H1 (cell line): ENCODE measurements around the gene SRCIN1. TPM values are rescaled to one million over a fixed set of nuclear protein-coding genes. Genes with fewer than 3 reads are reported as not detected.

Experiments
- CTCF ChIA-PET: fragments of 300-600 bp; sonication (Branson Sonifier 250); formaldehyde crosslinking; loops from one replicate; lab custom pipeline; 2021; ENCODE audit not compliant: partially characterized antibody; lab: Charles Lee
- POLR2A ChIA-PET: fragments of 300-600 bp; sonication (Branson Sonifier 250); formaldehyde crosslinking; loops from one replicate; lab custom pipeline; 2021; ENCODE audit warnings: inconsistent platforms; ENCODE audit not compliant: partially characterized antibody; lab: Charles Lee
- DNase-seq, 2 experiments: peaks; one replicate each; pipeline versions ENCODE4 v3.0.0 to v3.0.0-alpha.2; 2010 to 2022; ENCODE audit warnings: low spot score in 2 of 2, low read depth in 1 of 2, mixed read lengths in 1 of 2
- FAIRE-seq: peaks from 2 replicates; lab custom pipeline; 2011; peaks lifted over from hg19 to GRCh38; lab: Jason Lieb, UNC
- H2AFZ ChIP-seq: 2 replicates; pipeline ENCODE4 v1.8.1; 2012; ENCODE audit warnings: low read length, inconsistent platforms
- H2AK5ac ChIP-seq: 2 replicates; pipeline ENCODE4 v1.6.1; 2013; ENCODE audit warnings: low read depth, low read length
- H2BK120ac ChIP-seq: replicated peaks from 2 replicates; pipeline ENCODE3; 2013; ENCODE audit warnings: low read depth, low read length, inconsistent platforms
- H2BK12ac ChIP-seq: 2 replicates; pipeline ENCODE4 v1.6.1; 2013; ENCODE audit warnings: low read depth, low read length
- H2BK15ac ChIP-seq: 2 replicates; pipeline ENCODE4 v1.6.1; 2013; ENCODE audit warnings: low read length
- H2BK20ac ChIP-seq: 2 replicates; pipeline ENCODE4 v1.6.1; 2013; ENCODE audit warnings: low read length
- H2BK5ac ChIP-seq: 2 replicates; pipeline ENCODE4 v1.6.1; 2013; ENCODE audit warnings: low read depth, low read length
- H3K14ac ChIP-seq: 2 replicates; pipeline ENCODE4 v1.6.1; 2013; ENCODE audit warnings: inconsistent platforms; ENCODE audit not compliant: insufficient read length
- H3K18ac ChIP-seq: 2 replicates; pipeline ENCODE4 v1.6.1; 2013; ENCODE audit warnings: low read length; ENCODE audit errors: extremely low read depth
- H3K23ac ChIP-seq: 2 replicates; pipeline ENCODE4 v1.6.1; 2013; ENCODE audit warnings: inconsistent platforms; ENCODE audit not compliant: insufficient read length
- H3K23me2 ChIP-seq: 2 replicates; pipeline ENCODE4 v1.6.1; 2013; ENCODE audit warnings: low read depth, low read length
- H3K27ac ChIP-seq: 2 replicates; pipeline ENCODE4 v1.6.1; 2011; ENCODE audit warnings: low read depth, low read length, inconsistent platforms
- H3K27me3 ChIP-seq, 4 experiments: replicated peaks in 1 of 4; 1 replicate in 1 of 4; 2 replicates in 3 of 4; pipeline versions ENCODE4 v1.6.1 to v1.8.1; 2011 to 2013; ENCODE audit warnings: low read length in 3 of 4, mild to moderate bottlenecking in 3 of 4, inconsistent platforms in 2 of 4, mixed read lengths in 2 of 4, moderate library complexity in 1 of 4; ENCODE audit not compliant: control insufficient read depth in 3 of 4, insufficient read depth in 3 of 4; ENCODE audit errors: extremely low read depth in 1 of 4
- H3K36me3 ChIP-seq, 4 experiments: 2 replicates each; pipeline versions ENCODE4 v1.6.1 to v1.8.1; 2011 to 2013; ENCODE audit warnings: mild to moderate bottlenecking in 4 of 4, low read length in 3 of 4, moderate library complexity in 2 of 4, control low read depth in 1 of 4, inconsistent platforms in 1 of 4; ENCODE audit not compliant: insufficient read depth in 4 of 4, control insufficient read depth in 2 of 4
- H3K4ac ChIP-seq: replicated peaks from 2 replicates; pipeline ENCODE3; 2013; ENCODE audit warnings: low read length, low read depth, mixed read lengths, inconsistent platforms; ENCODE audit not compliant: insufficient read length
- H3K4me1 ChIP-seq, 4 experiments: replicated peaks in 1 of 4; 1 replicate in 1 of 4; 2 replicates in 3 of 4; pipeline versions ENCODE4 v1.6.1 to v1.8.1; 2011 to 2013; ENCODE audit warnings: low read length in 3 of 4, inconsistent platforms in 2 of 4, mixed read lengths in 1 of 4; ENCODE audit not compliant: insufficient read depth in 4 of 4, control insufficient read depth in 3 of 4
- H3K4me2 ChIP-seq, 2 experiments: 2 replicates each; pipeline versions ENCODE4 v1.6.1 to v1.8.1; 2011 to 2013; ENCODE audit warnings: low read depth in 2 of 2, low read length in 2 of 2, control low read depth in 1 of 2, inconsistent platforms in 1 of 2, mild to moderate bottlenecking in 1 of 2; ENCODE audit not compliant: insufficient read depth in 1 of 2
- H3K4me3 ChIP-seq, 4 experiments: fragments of 200-600, 300-600 bp in 1 of 4; sonication (generic), shearing (Covaris generic), sonication (Bioruptor Twin) in 1 of 4; 2 replicates each; pipeline versions ENCODE4 v1.5.1 to v1.8.1; 2011 to 2016; ENCODE audit warnings: low read length in 4 of 4, low read depth in 3 of 4, control low read depth in 2 of 4, inconsistent platforms in 2 of 4, mild to moderate bottlenecking in 2 of 4, mixed read lengths in 1 of 4, moderate library complexity in 1 of 4; ENCODE audit not compliant: insufficient read depth in 2 of 4; ENCODE audit errors: extremely low read depth in 1 of 4
- H3K56ac ChIP-seq: replicated peaks from 2 replicates; pipeline ENCODE3; 2013; ENCODE audit warnings: low read depth, mild to moderate bottlenecking, mixed read lengths, low read length, inconsistent platforms; ENCODE audit not compliant: insufficient read length
- H3K79me1 ChIP-seq: 2 replicates; pipeline ENCODE4 v1.6.1; 2013; ENCODE audit warnings: low read depth, low read length, control low read depth
- H3K79me2 ChIP-seq, 2 experiments: 2 replicates each; pipeline versions ENCODE4 v1.6.1 to v1.8.1; 2012 to 2013; ENCODE audit warnings: low read length in 2 of 2, mild to moderate bottlenecking in 2 of 2, inconsistent platforms in 1 of 2; ENCODE audit not compliant: insufficient read depth in 2 of 2, control insufficient read depth in 1 of 2
- H3K9ac ChIP-seq, 4 experiments: replicated peaks in 1 of 4; 1 replicate in 1 of 4; 2 replicates in 3 of 4; pipeline versions ENCODE4 v1.6.1 to v1.8.1; 2011 to 2013; ENCODE audit warnings: low read depth in 3 of 4, low read length in 3 of 4, control low read depth in 2 of 4, mild to moderate bottlenecking in 2 of 4, moderate library complexity in 2 of 4, inconsistent platforms in 1 of 4; ENCODE audit errors: extremely low read depth in 1 of 4
- H3K9me3 ChIP-seq, 2 experiments: 2 replicates each; pipeline versions ENCODE4 v1.6.1 to v1.8.1; 2012 to 2013; ENCODE audit warnings: mild to moderate bottlenecking in 2 of 2, moderate library complexity in 2 of 2, control low read depth in 1 of 2, inconsistent platforms in 1 of 2, low read depth in 1 of 2, low read length in 1 of 2, mixed read lengths in 1 of 2; ENCODE audit not compliant: insufficient read depth in 2 of 2
- H4K20me1 ChIP-seq, 2 experiments: replicated peaks in 1 of 2; 2 replicates each; pipeline versions ENCODE3 to v1.8.1; 2011 to 2013; ENCODE audit warnings: inconsistent platforms in 2 of 2, low read length in 2 of 2, mild to moderate bottlenecking in 1 of 2; ENCODE audit not compliant: insufficient read depth in 2 of 2, control insufficient read depth in 1 of 2
- H4K5ac ChIP-seq: 2 replicates; pipeline ENCODE4 v1.6.1; 2013; ENCODE audit warnings: low read length, low read depth, mixed read lengths, inconsistent platforms; ENCODE audit not compliant: insufficient read length
- H4K8ac ChIP-seq: 2 replicates; pipeline ENCODE4 v1.8.0; 2013; ENCODE audit warnings: mild to moderate bottlenecking, moderate library complexity, low read length, inconsistent platforms; ENCODE audit not compliant: insufficient read depth; ENCODE audit errors: extremely low read depth
- H4K91ac ChIP-seq: replicated peaks from 2 replicates; pipeline ENCODE3; 2013; ENCODE audit warnings: low read length, mixed read lengths, inconsistent platforms; ENCODE audit not compliant: insufficient read length
- ASH2L ChIP-seq: fragments of 200-600, 300-600 bp; sonication (generic); IDR thresholded peaks from one replicate; pipeline ENCODE4 v1.7.1; 2017; ENCODE audit warnings: low read length
- CBX5 ChIP-seq: fragments of 300-800, 300-1000 bp; sonication (generic); IDR thresholded peaks from 2 replicates; pipeline ENCODE4 v1.7.1; 2016; ENCODE audit warnings: antibody characterized with exemption, low read length, low read depth
- EGR1 ChIP-seq: IDR thresholded peaks from 2 replicates; pipeline ENCODE4 v1.6.1; 2011; ENCODE audit warnings: low read depth, low read length, borderline replicate concordance
- GABPA ChIP-seq: IDR thresholded peaks from 2 replicates; pipeline ENCODE4 v1.6.1; 2011; ENCODE audit warnings: mild to moderate bottlenecking, low read length, moderate library complexity, borderline replicate concordance; ENCODE audit not compliant: insufficient read depth
- GTF2F1 ChIP-seq: IDR thresholded peaks from 2 replicates; pipeline ENCODE4 v1.6.1; 2012; ENCODE audit warnings: low read depth, low read length, improper control_type of control experiment, borderline replicate concordance
- HDAC2 ChIP-seq, 2 experiments: fragments of 300-600 bp in 1 of 2; sonication (generic) in 1 of 2; IDR thresholded peaks; 2 replicates each; pipeline ENCODE4 v1.6.1; 2011 to 2012; ENCODE audit warnings: low read depth in 2 of 2, low read length in 2 of 2, mild to moderate bottlenecking in 2 of 2, moderate library complexity in 2 of 2, borderline replicate concordance in 1 of 2, inconsistent platforms in 1 of 2
- HDAC6 ChIP-seq: IDR thresholded peaks from one replicate; pipeline ENCODE4 v1.7.1; 2012; ENCODE audit warnings: low read depth, mild to moderate bottlenecking, inconsistent platforms, low read length, moderate library complexity
- KDM1A ChIP-seq: fragments of 200-600, 300-600 bp; sonication (generic); IDR thresholded peaks from 2 replicates; pipeline ENCODE4 v1.7.1; 2016; ENCODE audit warnings: mild to moderate bottlenecking, low read length, borderline replicate concordance
- KDM4A ChIP-seq: IDR thresholded peaks from one replicate; pipeline ENCODE4 v1.7.1; 2012; ENCODE audit warnings: low read depth, mild to moderate bottlenecking, moderate library complexity, low read length, inconsistent platforms; ENCODE audit not compliant: severe bottlenecking
- MAX ChIP-seq: IDR thresholded peaks from 2 replicates; pipeline ENCODE4 v1.6.1; 2012; ENCODE audit warnings: inconsistent platforms
- POLR2A ChIP-seq, 2 experiments: IDR thresholded peaks; 1 replicate in 1 of 2; 2 replicates in 1 of 2; pipeline ENCODE4 v1.6.1; 2011; ENCODE audit warnings: low read depth in 2 of 2, low read length in 2 of 2, mild to moderate bottlenecking in 2 of 2; ENCODE audit errors: control extremely low read depth in 1 of 2
- SRF ChIP-seq: IDR thresholded peaks from 2 replicates; pipeline ENCODE4 v1.6.1; 2011; ENCODE audit warnings: mild to moderate bottlenecking, low read depth, low read length, moderate library complexity
- TAF7 ChIP-seq: optimal IDR thresholded peaks from 2 replicates; pipeline ENCODE3; 2011; ENCODE audit warnings: low read depth, mild to moderate bottlenecking, inconsistent platforms, low read length, moderate library complexity, borderline replicate concordance
- YY1 ChIP-seq: IDR thresholded peaks from 2 replicates; pipeline ENCODE4 v1.6.1; 2011; ENCODE audit warnings: low read depth, mild to moderate bottlenecking, low read length
- WGBS, 2 experiments: shearing (Covaris generic) in 1 of 2; methylation state at CpG; one replicate each; pipeline versions ENCODE4 v1.1.6 to v1.1.7; 2013 to 2015; ENCODE audit warnings: low lambda C conversion rate in 2 of 2, mixed read lengths in 2 of 2, inconsistent platforms in 1 of 2, low coverage in 1 of 2, missing lambda C conversion rate in 1 of 2; ENCODE audit not compliant: insufficient replicate concordance in 2 of 2, insufficient coverage in 1 of 2, insufficient read length in 1 of 2; ENCODE audit errors: extremely low coverage in 1 of 2, missing lambda C conversion rate in 1 of 2; 5-methylcytosine and 5-hydroxymethylcytosine counted together
- polyA plus RNA-seq, 7 experiments: library from polyadenylated mRNA; depleted of rRNA in 3 of 7; stranded (reverse) in 5 of 7; unstranded in 2 of 7; fragments of >200 nt in 5 of 7; fragments of 200-250 nt in 2 of 7; gene quantifications; 1 replicate in 5 of 7; 2 replicates in 1 of 7; 4 replicates in 1 of 7; pipeline versions ENCODE4 v1.2.1 to v1.2.3, GENCODE V29; 2011 to 2013; ENCODE audit warnings: missing spikeins in 2 of 7, mixed read lengths in 2 of 7
- total RNA-seq: library from RNA; stranded (reverse); fragmentation: NEBNext Ultra II Directional; extraction: Animal tissue kit (Norgen Biotek cat#: 25700); gene quantifications from 2 replicates; pipeline ENCODE4 v1.2.1, GENCODE V29; 2021

The SRCIN1 gene
- total and polyA plus RNA-seq, 2 of the 8 experiments (the other 6 are each of a cell fraction or from before 2014, with no cell fraction given), result 2.8 to 3.8 TPM

GRCh38 chr17:38653679-38654078 is 47.9 kb upstream of the SRCIN1 start:
- Histone ChIP-seq H3K4ac (no peak overlapping the region), H3K9ac (no peak overlapping the region), H2BK15ac (no peak overlapping the region), H2BK12ac (no peak overlapping the region), H2AFZ (no peak overlapping the region), H3K56ac (no peak overlapping the region), H3K79me1 (no peaks in the 10 kb centered on the region), H3K9me3 (no peaks in the 10 kb centered on the region), H4K91ac (no peak overlapping the region), H3K79me2 (no peaks in the 10 kb centered on the region), H2BK5ac (no peak overlapping the region), H3K14ac (no peak overlapping the region), H3K23me2 (no peaks in the 10 kb centered on the region), H4K8ac (no peak overlapping the region), H2BK120ac (no peak overlapping the region), H3K18ac (no peak overlapping the region), H3K27me3 (peaks cover 0 to 3% (median 0%) of the 10 kb centered on the region in 4 experiments; a peak in 2 of 7 replicates), H3K36me3 (no peaks in the 10 kb centered on the region; a peak in 1 of 8 replicates), H3K4me3 (no peak overlapping the region), H4K5ac (no peak overlapping the region), H3K4me1 (peaks cover 0 to 16% (median 4%) of the 10 kb centered on the region in 4 experiments; a peak in 6 of 7 replicates), H4K20me1 (no peaks in the 10 kb centered on the region), H3K23ac (no peak overlapping the region), H3K27ac (no peak overlapping the region), H2BK20ac (no peak overlapping the region), H3K4me2 (no peak overlapping the region), H2AK5ac (no peak overlapping the region)
- no peak for FAIRE-seq
- WGBS, 2 experiments, result 94% methylated on average over 5 of the region's 5 CpGs; no CpG with 5 or more reads in 1 of the 2 experiments
- DNase-seq, result no peak
- CTCF ChIA-PET, result interaction anchor here (0.9 to 29.5 kb wide), 8 partner anchors 9 to 230 kb away, joined by 3 to 795 read pairs (median 6); partner anchors contain the start of gene SRCIN1
- POLR2A ChIA-PET, result interaction anchor here (1.0 to 1.5 kb wide), 6 partner anchors 13 to 202 kb away, joined by 3 to 4 read pairs (median 3); no protein-coding TSS in a partner anchor
- TF ChIP-seq CBX5 (no peak), MAX (no peak), HDAC6 (no peak), EGR1 (no peak), GTF2F1 (no peak), ASH2L (no peak), KDM4A (no peak), TAF7 (no peak), KDM1A (no peak), HDAC2 (IDR thresholded peaks at IDR 0.05; ENCODE audit: borderline replicate concordance in 1 of 2, low read depth in 2 of 2, low read length in 2 of 2) (no peak), POLR2A (IDR thresholded peaks at IDR 0.05; ENCODE audit: control extremely low read depth in 1 of 2, low read depth in 2 of 2, low read length in 2 of 2) (no peak), SRF (no peak), YY1 (no peak), GABPA (no peak)
